GM21619 (cell line): ENCODE results near the gene OR2T29.
"Not testable (repeated sequence)": the region's sequence is repeated elsewhere in the genome, so short reads cannot be mapped to it uniquely, and the experiment has no call there.

Source experiments
- ATAC-seq: cut with Tn5 transposase; IDR thresholded peaks from one replicate; pipeline ENCODE4 v1.9.1; 2021; ENCODE audit not compliant: unreplicated experiment

OR2T29 gene

GRCh38 chr1:248562672-248563071 lies at the start of gene OR2T29:
Gene OR2T29 (minus strand): TSS chr1:248562772. CDS start chr1:248559491, 3,281 bp downstream.
- not testable (repeated sequence) for ATAC-seq

- ATAC-seq: no peak
These were observed 49.4 kb upstream of the OR2T29 start for GRCh38 chr1:248611883-248612414.

GRCh38 chr1:248610301-248610700 lies 47.7 kb upstream of the OR2T29 start:
- no peak for ATAC-seq

GRCh38 chr1:248599396-248599795 lies 36.8 kb upstream of the OR2T29 start:
- ATAC-seq: no peak

GRCh38 chr1:248597589-248597988 lies 35.0 kb upstream of the OR2T29 start, which contains the start of gene OR2T10:
Gene OR2T10 (minus strand): TSS chr1:248597700. CDS start chr1:248593768, 3,932 bp downstream.
- no peak for ATAC-seq

- ATAC-seq: no peak
These were observed 34.0 kb upstream of the OR2T29 start for GRCh38 chr1:248596615-248597014.

GRCh38 chr1:248593226-248593625 lies 30.7 kb upstream of the OR2T29 start:
- no peak for ATAC-seq

- no peak for ATAC-seq
These were observed 30.1 kb upstream of the OR2T29 start for GRCh38 chr1:248592655-248593054.

- ATAC-seq: no peak
These were observed 27.5 kb upstream of the OR2T29 start for GRCh38 chr1:248590055-248590454.

- no peak for ATAC-seq
These were observed 26.8 kb upstream of the OR2T29 start for GRCh38 chr1:248589334-248589733.

- ATAC-seq: no peak
These were observed 22.7 kb upstream of the OR2T29 start for GRCh38 chr1:248585266-248585665.

GRCh38 chr1:248576260-248576980 lies 13.8 kb upstream of the OR2T29 start:
- ATAC-seq: no peak

GRCh38 chr1:248574657-248575056 lies 12.1 kb upstream of the OR2T29 start, which contains the start of gene OR2T34:
Gene OR2T34 (minus strand): TSS chr1:248574757. CDS start chr1:248574757, 0 bp downstream.
- not testable (repeated sequence) for ATAC-seq

GRCh38 chr1:248573856-248574255 lies 11.3 kb upstream of the OR2T29 start:
- ATAC-seq: not testable (repeated sequence)

- ATAC-seq: peak; percentile 93
These were observed 9.5 kb upstream of the OR2T29 start for GRCh38 chr1:248572049-248572448.

GRCh38 chr1:248570811-248571210 lies 8.2 kb upstream of the OR2T29 start:
- not testable (repeated sequence) for ATAC-seq

- ATAC-seq: not testable (repeated sequence)
These were observed 6.5 kb upstream of the OR2T29 start for GRCh38 chr1:248569049-248569448.

- peak; percentile 67 for ATAC-seq
These were observed 3.2 kb upstream of the OR2T29 start for GRCh38 chr1:248565530-248566373.

GRCh38 chr1:248551027-248551426 lies 11.5 kb downstream of the OR2T29 start:
- ATAC-seq: not testable (repeated sequence)

- ATAC-seq: not testable (repeated sequence)
These were observed 15.2 kb downstream of the OR2T29 start for GRCh38 chr1:248547383-248547782.

- not testable (repeated sequence) for ATAC-seq
These were observed 25.1 kb downstream of the OR2T29 start for GRCh38 chr1:248537449-248537848.
